Activated naive CD4-positive, alpha-beta T cell treated with anti-CD3 and anti-CD28 coated beads, Interleukin-2, amount 50 U/mL, for 24 hours (primary cell): ENCODE data around the gene TMTC4.

Experiments used
- H3K27ac Mint-ChIP-seq: one replicate; pipeline ENCODE4 v1.8.0; 2021; ENCODE audit warnings: mild to moderate bottlenecking, mixed read lengths
- H3K27me3 Mint-ChIP-seq: one replicate; pipeline ENCODE4 v1.8.0; 2021; ENCODE audit warnings: mixed read lengths
- H3K36me3 Mint-ChIP-seq: one replicate; pipeline ENCODE4 v1.8.0; 2021; ENCODE audit warnings: mixed read lengths
- H3K4me1 Mint-ChIP-seq: one replicate; pipeline ENCODE4 v1.8.0; 2021; ENCODE audit warnings: mixed read lengths
- H3K4me3 Mint-ChIP-seq: one replicate; pipeline ENCODE4 v1.8.0; 2021; ENCODE audit warnings: mild to moderate bottlenecking, mixed read lengths
- H3K9me3 Mint-ChIP-seq: one replicate; pipeline ENCODE4 v1.8.0; 2021; ENCODE audit warnings: mixed read lengths

Gene TMTC4

GRCh38 chr13:100652510-100652909, 22.1 kb downstream of the TMTC4 start:
- H3K36me3 Mint-ChIP-seq = peaks cover 13% of the 10 kb centered on the region
- H3K4me1 Mint-ChIP-seq = no peaks in the 10 kb centered on the region
- H3K27me3 Mint-ChIP-seq = no peaks in the 10 kb centered on the region
- H3K4me3 Mint-ChIP-seq = no peak overlapping the region
- H3K9me3 Mint-ChIP-seq = no peaks in the 10 kb centered on the region
- no peak overlapping the region for H3K27ac Mint-ChIP-seq

GRCh38 chr13:100650326-100650725, 24.3 kb downstream of the TMTC4 start:
- no peaks in the 10 kb centered on the region for H3K9me3 Mint-ChIP-seq
- peaks cover 14% of the 10 kb centered on the region for H3K36me3 Mint-ChIP-seq
- H3K4me1 Mint-ChIP-seq = no peaks in the 10 kb centered on the region
- no peaks in the 10 kb centered on the region for H3K27me3 Mint-ChIP-seq
- no peak overlapping the region for H3K4me3 Mint-ChIP-seq
- H3K27ac Mint-ChIP-seq = no peak overlapping the region

- Mint-ChIP-seq H3K9me3 (no peaks in the 10 kb centered on the region), H3K36me3 (peaks cover 13% of the 10 kb centered on the region), H3K4me1 (no peaks in the 10 kb centered on the region), H3K27ac (no peak overlapping the region), H3K4me3 (no peak overlapping the region), H3K27me3 (no peaks in the 10 kb centered on the region)
Observed at GRCh38 chr13:100648354-100648753, 26.2 kb downstream of the TMTC4 start.

- Mint-ChIP-seq H3K27me3 (no peaks in the 10 kb centered on the region), H3K36me3 (peaks cover 11% of the 10 kb centered on the region), H3K4me3 (no peak overlapping the region), H3K27ac (no peak overlapping the region), H3K9me3 (no peaks in the 10 kb centered on the region), H3K4me1 (no peaks in the 10 kb centered on the region)
Observed at GRCh38 chr13:100646871-100647270, 27.7 kb downstream of the TMTC4 start.

GRCh38 chr13:100646030-100646673, 28.4 kb downstream of the TMTC4 start:
- H3K36me3 Mint-ChIP-seq = peaks cover 13% of the 10 kb centered on the region
- no peak overlapping the region for H3K4me3 Mint-ChIP-seq
- H3K27ac Mint-ChIP-seq = no peak overlapping the region
- H3K9me3 Mint-ChIP-seq = no peaks in the 10 kb centered on the region
- no peaks in the 10 kb centered on the region for H3K27me3 Mint-ChIP-seq
- no peaks in the 10 kb centered on the region for H3K4me1 Mint-ChIP-seq

GRCh38 chr13:100645382-100645781, 29.2 kb downstream of the TMTC4 start:
- H3K9me3 Mint-ChIP-seq = no peaks in the 10 kb centered on the region
- no peak overlapping the region for H3K4me3 Mint-ChIP-seq
- H3K27ac Mint-ChIP-seq = no peak overlapping the region
- no peaks in the 10 kb centered on the region for H3K4me1 Mint-ChIP-seq
- no peaks in the 10 kb centered on the region for H3K27me3 Mint-ChIP-seq
- H3K36me3 Mint-ChIP-seq = peaks cover 13% of the 10 kb centered on the region

- no peaks in the 10 kb centered on the region for H3K9me3 Mint-ChIP-seq
- H3K27me3 Mint-ChIP-seq = no peaks in the 10 kb centered on the region
- H3K4me3 Mint-ChIP-seq = no peak overlapping the region
- H3K27ac Mint-ChIP-seq = no peak overlapping the region
- H3K4me1 Mint-ChIP-seq = no peaks in the 10 kb centered on the region
- H3K36me3 Mint-ChIP-seq = peaks cover 11% of the 10 kb centered on the region
Observed at GRCh38 chr13:100644371-100644770, 30.2 kb downstream of the TMTC4 start.

- H3K36me3 Mint-ChIP-seq = peaks cover 9% of the 10 kb centered on the region
- no peaks in the 10 kb centered on the region for H3K27me3 Mint-ChIP-seq
- no peak overlapping the region for H3K4me3 Mint-ChIP-seq
- no peaks in the 10 kb centered on the region for H3K4me1 Mint-ChIP-seq
- no peak overlapping the region for H3K27ac Mint-ChIP-seq
- no peaks in the 10 kb centered on the region for H3K9me3 Mint-ChIP-seq
Observed at GRCh38 chr13:100637796-100638195, 36.8 kb downstream of the TMTC4 start.

GRCh38 chr13:100637380-100637779, 37.2 kb downstream of the TMTC4 start:
- Mint-ChIP-seq H3K36me3 (peaks cover 9% of the 10 kb centered on the region), H3K4me1 (no peaks in the 10 kb centered on the region), H3K27me3 (no peaks in the 10 kb centered on the region), H3K27ac (no peak overlapping the region), H3K4me3 (no peak overlapping the region), H3K9me3 (no peaks in the 10 kb centered on the region)

- Mint-ChIP-seq H3K27me3 (no peaks in the 10 kb centered on the region), H3K27ac (no peak overlapping the region), H3K36me3 (peaks cover 7% of the 10 kb centered on the region)
Observed at GRCh38 chr13:100636441-100636840, 38.2 kb downstream of the TMTC4 start.

GRCh38 chr13:100636004-100636403, 38.6 kb downstream of the TMTC4 start:
- Mint-ChIP-seq H3K4me3 (no peak overlapping the region), H3K36me3 (peaks cover 6% of the 10 kb centered on the region), H3K27me3 (no peaks in the 10 kb centered on the region), H3K4me1 (no peaks in the 10 kb centered on the region), H3K27ac (no peak overlapping the region), H3K9me3 (no peaks in the 10 kb centered on the region)

More at GRCh38 chr13:100636441-100636840, 38.2 kb downstream of the TMTC4 start:
- no peaks in the 10 kb centered on the region for H3K4me1 Mint-ChIP-seq
- H3K4me3 Mint-ChIP-seq = no peak overlapping the region
- H3K9me3 Mint-ChIP-seq = no peaks in the 10 kb centered on the region

GRCh38 chr13:100634696-100635095, 39.9 kb downstream of the TMTC4 start:
- Mint-ChIP-seq H3K9me3 (no peaks in the 10 kb centered on the region), H3K36me3 (peaks cover 6% of the 10 kb centered on the region), H3K27me3 (no peaks in the 10 kb centered on the region), H3K4me3 (no peak overlapping the region), H3K27ac (no peak overlapping the region), H3K4me1 (no peaks in the 10 kb centered on the region)

GRCh38 chr13:100633461-100633860, 41.1 kb downstream of the TMTC4 start:
- Mint-ChIP-seq H3K9me3 (no peaks in the 10 kb centered on the region), H3K27me3 (no peaks in the 10 kb centered on the region), H3K4me1 (no peaks in the 10 kb centered on the region), H3K27ac (no peak overlapping the region), H3K4me3 (no peak overlapping the region), H3K36me3 (peaks cover 8% of the 10 kb centered on the region)

- H3K4me1 Mint-ChIP-seq = no peaks in the 10 kb centered on the region
- peaks cover 12% of the 10 kb centered on the region for H3K36me3 Mint-ChIP-seq
- no peak overlapping the region for H3K4me3 Mint-ChIP-seq
- H3K9me3 Mint-ChIP-seq = no peaks in the 10 kb centered on the region
- no peak overlapping the region for H3K27ac Mint-ChIP-seq
- no peaks in the 10 kb centered on the region for H3K27me3 Mint-ChIP-seq
Observed at GRCh38 chr13:100630555-100630954, 44.0 kb downstream of the TMTC4 start.

GRCh38 chr13:100627120-100627519, 47.5 kb downstream of the TMTC4 start:
- no peak overlapping the region for H3K4me3 Mint-ChIP-seq
- peaks cover 26% of the 10 kb centered on the region for H3K36me3 Mint-ChIP-seq
- no peaks in the 10 kb centered on the region for H3K27me3 Mint-ChIP-seq
- no peak overlapping the region for H3K27ac Mint-ChIP-seq
- H3K9me3 Mint-ChIP-seq = no peaks in the 10 kb centered on the region
- no peaks in the 10 kb centered on the region for H3K4me1 Mint-ChIP-seq

- H3K27me3 Mint-ChIP-seq = no peaks in the 10 kb centered on the region
- H3K27ac Mint-ChIP-seq = no peak overlapping the region
Observed at GRCh38 chr13:100625447-100625846, 49.1 kb downstream of the TMTC4 start.

GRCh38 chr13:100620792-100621191, 53.8 kb downstream of the TMTC4 start:
- Mint-ChIP-seq H3K4me1 (peaks cover 10% of the 10 kb centered on the region), H3K4me3 (no peak overlapping the region), H3K27me3 (no peaks in the 10 kb centered on the region), H3K27ac (no peak overlapping the region), H3K36me3 (peaks cover 22% of the 10 kb centered on the region), H3K9me3 (no peaks in the 10 kb centered on the region)

More at GRCh38 chr13:100625447-100625846, 49.1 kb downstream of the TMTC4 start:
- no peak overlapping the region for H3K4me3 Mint-ChIP-seq
- H3K9me3 Mint-ChIP-seq = no peaks in the 10 kb centered on the region
- H3K36me3 Mint-ChIP-seq = peaks cover 34% of the 10 kb centered on the region
- peaks cover 4% of the 10 kb centered on the region for H3K4me1 Mint-ChIP-seq
